CD14-positive monocyte (primary cell): ENCODE results near the gene CCDC169. TPM values are rescaled to one million over a fixed set of nuclear protein-coding genes. Genes with fewer than 3 reads are reported as not detected.

Experiments used
- DNase-seq, 3 donors: peaks; one replicate each; pipeline ENCODE4 v3.0.0-alpha.2; 2011 to 2022
- H2AFZ ChIP-seq: 2 replicates; pipeline ENCODE4 v1.6.0; 2012; ENCODE audit warnings: mild to moderate bottlenecking, low read depth, low read length, inconsistent platforms; ENCODE audit not compliant: insufficient read depth, poor library complexity, severe bottlenecking
- H3K27ac ChIP-seq, 2 donors: 1 replicate in 1 of 2; 2 replicates in 1 of 2; pipeline ENCODE4 v1.5.1; 2012 to 2013; ENCODE audit warnings: low read length in 2 of 2, control low read depth in 1 of 2, inconsistent platforms in 1 of 2, low read depth in 1 of 2, mild to moderate bottlenecking in 1 of 2
- H3K27me3 ChIP-seq, 2 donors: one replicate each; pipeline versions ENCODE4 v1.6.0 to v1.6.1; 2011 to 2013; ENCODE audit warnings: low read length in 2 of 2; ENCODE audit not compliant: control insufficient read depth in 2 of 2, insufficient read depth in 2 of 2
- H3K36me3 ChIP-seq, 2 donors: replicated peaks in 1 of 2; 1 replicate in 1 of 2; 2 replicates in 1 of 2; pipeline versions ENCODE4 v1.5.1 to v1.6.1; 2012 to 2013; ENCODE audit warnings: low read length in 2 of 2, control low read depth in 1 of 2, inconsistent platforms in 1 of 2, mild to moderate bottlenecking in 1 of 2; ENCODE audit not compliant: insufficient read depth in 2 of 2, control insufficient read depth in 1 of 2
- H3K4me1 ChIP-seq, 2 donors: 1 replicate in 1 of 2; 2 replicates in 1 of 2; pipeline versions ENCODE4 v1.5.1 to v1.6.1; 2012 to 2013; ENCODE audit warnings: low read length in 2 of 2, control low read depth in 1 of 2, inconsistent platforms in 1 of 2, mild to moderate bottlenecking in 1 of 2, moderate library complexity in 1 of 2; ENCODE audit not compliant: insufficient read depth in 2 of 2, control insufficient read depth in 1 of 2
- H3K4me2 ChIP-seq: replicated peaks from 2 replicates; pipeline ENCODE3; 2012; ENCODE audit warnings: low read length, moderate library complexity, mild to moderate bottlenecking; ENCODE audit not compliant: poor library complexity, severe bottlenecking; ENCODE audit errors: extremely low read depth
- H3K4me3 ChIP-seq, 3 experiments: fragments of 200-600 bp in 1 of 3; sonication (generic) in 1 of 3; replicated peaks in 1 of 3; 1 replicate in 2 of 3; 2 replicates in 1 of 3; pipeline ENCODE4 v1.5.1; 2011 to 2013; ENCODE audit warnings: low read length in 3 of 3, mild to moderate bottlenecking in 3 of 3, control low read depth in 2 of 3, low read depth in 2 of 3, inconsistent platforms in 1 of 3, moderate library complexity in 1 of 3
- H3K79me2 ChIP-seq: 2 replicates; pipeline ENCODE4 v1.6.0; 2012; ENCODE audit warnings: mild to moderate bottlenecking, control low read depth, inconsistent platforms, low read length, moderate library complexity; ENCODE audit not compliant: insufficient read depth
- H3K9ac ChIP-seq: 2 replicates; pipeline ENCODE4 v1.6.0; 2017; ENCODE audit warnings: low read length, mild to moderate bottlenecking; ENCODE audit not compliant: insufficient read depth, poor library complexity, severe bottlenecking
- H3K9me3 ChIP-seq, 2 donors: replicated peaks in 1 of 2; 1 replicate in 1 of 2; 2 replicates in 1 of 2; pipeline versions ENCODE4 v1.5.1 to v1.6.1; 2012 to 2013; ENCODE audit warnings: low read length in 2 of 2, control low read depth in 1 of 2; ENCODE audit not compliant: control insufficient read depth in 1 of 2, insufficient read depth in 1 of 2
- H4K20me1 ChIP-seq: 2 replicates; pipeline ENCODE4 v1.6.0; 2012; ENCODE audit warnings: mild to moderate bottlenecking, low read length, control low read depth, moderate library complexity; ENCODE audit not compliant: insufficient read depth
- H3K27ac Mint-ChIP-seq, 7 donors: one replicate each; pipeline ENCODE4 v1.8.0; 2020; ENCODE audit warnings: mild to moderate bottlenecking in 7 of 7, mixed read lengths in 7 of 7, moderate library complexity in 6 of 7, inconsistent platforms in 2 of 7
- H3K27me3 Mint-ChIP-seq, 3 donors: one replicate each; pipeline ENCODE4 v1.8.0; 2021 to 2022; ENCODE audit warnings: low read depth in 3 of 3, mild to moderate bottlenecking in 3 of 3, mixed read lengths in 3 of 3, moderate library complexity in 3 of 3, inconsistent platforms in 1 of 3
- H3K36me3 Mint-ChIP-seq, 2 donors: one replicate each; pipeline ENCODE4 v1.8.0; 2020; ENCODE audit warnings: mixed read lengths in 2 of 2, inconsistent platforms in 1 of 2, mild to moderate bottlenecking in 1 of 2
- H3K4me1 Mint-ChIP-seq: one replicate; pipeline ENCODE4 v1.8.0; 2020; ENCODE audit warnings: mild to moderate bottlenecking, mixed read lengths
- H3K4me3 Mint-ChIP-seq, 2 donors: one replicate each; pipeline ENCODE4 v1.8.0; 2020; ENCODE audit warnings: mild to moderate bottlenecking in 2 of 2, mixed read lengths in 2 of 2, moderate library complexity in 1 of 2
- H3K9me3 Mint-ChIP-seq, 7 donors: one replicate each; pipeline ENCODE4 v1.8.0; 2020 to 2022; ENCODE audit warnings: mixed read lengths in 7 of 7, mild to moderate bottlenecking in 6 of 7, moderate library complexity in 6 of 7, inconsistent platforms in 2 of 7
- WGBS: methylation state at CpG from one replicate; pipeline ENCODE4 v1.1.5; 2013; ENCODE audit warnings: missing lambda C conversion rate; ENCODE audit not compliant: insufficient coverage; 5-methylcytosine and 5-hydroxymethylcytosine counted together
- intact Hi-C, 2 donors: fragments of 100-400 bp; cut with micrococcal nuclease; formaldehyde crosslinking; loops; one replicate each; pipeline versions ENCODE4 v1.15.0 to v1.15.1; 2023
- polyA plus RNA-seq, 3 donors: library from polyadenylated mRNA; depleted of rRNA in 1 of 3; unstranded in 2 of 3; stranded (reverse) in 1 of 3; fragments of 300-500 nt in 2 of 3; fragments of >200 nt in 1 of 3; fragmentation: Illumina TruSeq in 2 of 3; gene quantifications; 1 replicate in 2 of 3; 2 replicates in 1 of 3; pipeline ENCODE4 v1.2.3, GENCODE V29; 2012 to 2021
- TF ChIP-seq, protein P1 (sequence below): fragments of 200-600 bp; IDR thresholded peaks from one replicate; pipeline ENCODE4 v1.8.0; 2022; ENCODE audit warnings: antibody characterized with exemption, mild to moderate bottlenecking

Gene CCDC169
- polyA plus RNA-seq, 3 donors, result 0.03 TPM; not detected in 2

DNA sequence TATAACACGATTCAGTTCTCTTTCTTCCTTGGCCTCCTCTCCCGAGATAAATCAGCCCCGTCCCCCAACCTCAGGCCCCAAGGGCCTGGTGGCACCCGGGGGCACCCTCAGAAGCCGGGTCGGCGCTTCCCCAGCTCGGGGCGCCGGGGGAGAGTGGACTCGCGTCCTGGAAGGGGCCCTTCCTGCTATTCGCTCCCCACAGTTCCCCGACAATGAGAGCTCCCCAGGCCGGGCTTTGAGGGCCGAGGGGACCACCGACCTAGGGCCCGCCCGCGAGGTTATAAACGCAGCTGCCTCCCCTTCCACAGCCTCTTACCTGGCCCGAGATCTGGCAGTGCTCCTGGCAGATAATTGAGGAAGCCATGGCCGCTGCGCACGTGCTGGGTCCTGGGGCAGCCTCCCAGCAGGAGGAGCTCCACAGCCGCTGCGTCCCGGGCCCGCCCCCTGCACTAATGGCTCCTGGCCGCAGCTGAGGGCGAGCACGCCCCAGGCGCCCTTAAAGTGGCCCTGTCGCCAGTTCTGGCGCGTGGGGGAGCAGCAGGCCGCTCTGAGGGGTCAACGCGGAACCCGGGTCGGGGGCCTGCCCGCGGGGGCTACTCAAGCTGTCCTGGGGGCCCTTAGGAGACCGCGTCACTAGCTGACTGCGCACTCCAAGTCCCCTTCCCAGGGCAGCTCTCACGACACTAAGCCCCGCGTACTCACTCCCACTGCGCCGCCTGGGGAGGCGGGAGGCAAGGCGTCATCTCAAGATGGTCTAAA, 83.3 kb downstream of the CCDC169 start, which contains the start of gene SOHLH2:
Gene SOHLH2, minus strand, starts transcription at position 394 of the 759 bp plus-strand sequence. Its CDS starts 30 bp downstream, at position 364.
- TF ChIP-seq, protein P1, sequence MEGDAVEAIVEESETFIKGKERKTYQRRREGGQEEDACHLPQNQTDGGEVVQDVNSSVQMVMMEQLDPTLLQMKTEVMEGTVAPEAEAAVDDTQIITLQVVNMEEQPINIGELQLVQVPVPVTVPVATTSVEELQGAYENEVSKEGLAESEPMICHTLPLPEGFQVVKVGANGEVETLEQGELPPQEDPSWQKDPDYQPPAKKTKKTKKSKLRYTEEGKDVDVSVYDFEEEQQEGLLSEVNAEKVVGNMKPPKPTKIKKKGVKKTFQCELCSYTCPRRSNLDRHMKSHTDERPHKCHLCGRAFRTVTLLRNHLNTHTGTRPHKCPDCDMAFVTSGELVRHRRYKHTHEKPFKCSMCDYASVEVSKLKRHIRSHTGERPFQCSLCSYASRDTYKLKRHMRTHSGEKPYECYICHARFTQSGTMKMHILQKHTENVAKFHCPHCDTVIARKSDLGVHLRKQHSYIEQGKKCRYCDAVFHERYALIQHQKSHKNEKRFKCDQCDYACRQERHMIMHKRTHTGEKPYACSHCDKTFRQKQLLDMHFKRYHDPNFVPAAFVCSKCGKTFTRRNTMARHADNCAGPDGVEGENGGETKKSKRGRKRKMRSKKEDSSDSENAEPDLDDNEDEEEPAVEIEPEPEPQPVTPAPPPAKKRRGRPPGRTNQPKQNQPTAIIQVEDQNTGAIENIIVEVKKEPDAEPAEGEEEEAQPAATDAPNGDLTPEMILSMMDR, result no peak
- peaks cover 24 to 34% of the 10 kb centered on the region in 2 donors for H3K9me3 ChIP-seq
- H3K4me2 ChIP-seq, result no peak within 1 kb of the TSS
- 94% methylated on average over 48 of the region's 53 CpGs for WGBS
- no peaks in the 10 kb centered on the region for H4K20me1 ChIP-seq
- intact Hi-C loops, result no loop called here
- Mint-ChIP-seq H3K36me3 (no peaks in the 10 kb centered on the region), H3K27me3 (peaks cover 0 to 1% (median 0%) of the 10 kb centered on the region in 3 donors), H3K4me1 (no peaks in the 10 kb centered on the region), H3K27ac (no peak within 1 kb of the TSS), H3K9me3 (peaks cover 5 to 31% (median 17%) of the 10 kb centered on the region in 7 donors), H3K4me3 (no peak within 1 kb of the TSS)
- H3K27me3 ChIP-seq, result no peaks in the 10 kb centered on the region
- no peak for DNase-seq
- H3K4me1 ChIP-seq, result no peaks in the 10 kb centered on the region
- no peak within 1 kb of the TSS for H3K9ac ChIP-seq
- no peak within 1 kb of the TSS for H3K27ac ChIP-seq
- no peaks in the 10 kb centered on the region for H3K36me3 ChIP-seq
- no peak within 1 kb of the TSS for H2AFZ ChIP-seq
- H3K4me3 ChIP-seq, result no peak within 1 kb of the TSS
- no peaks in the 10 kb centered on the region for H3K79me2 ChIP-seq

- Histone ChIP-seq H3K79me2 (no peaks in the 10 kb centered on the region), H3K27me3 (no peaks in the 10 kb centered on the region), H3K36me3 (no peaks in the 10 kb centered on the region), H3K4me1 (no peaks in the 10 kb centered on the region), H3K9me3 (peaks cover 24 to 34% of the 10 kb centered on the region in 2 donors), H3K27ac (no peak overlapping the region), H2AFZ (no peak overlapping the region), H3K4me3 (no peak overlapping the region), H3K4me2 (no peak overlapping the region), H4K20me1 (no peaks in the 10 kb centered on the region), H3K9ac (no peak overlapping the region)
- Mint-ChIP-seq H3K9me3 (peaks cover 5 to 31% (median 16%) of the 10 kb centered on the region in 7 donors), H3K36me3 (no peaks in the 10 kb centered on the region), H3K27me3 (peaks cover 0 to 1% (median 0%) of the 10 kb centered on the region in 3 donors), H3K4me3 (no peak overlapping the region), H3K27ac (no peak overlapping the region), H3K4me1 (no peaks in the 10 kb centered on the region)
- 33% methylated on average over 1 of the region's 3 CpGs for WGBS
- intact Hi-C loops, result no loop called here
- DNase-seq, result no peak
- TF ChIP-seq, protein P1, result no peak
These were observed 84.8 kb downstream of the CCDC169 start for GRCh38 chr13:36212789-36213188.
